HG03039 (cell line): ENCODE data around the gene ATAD3C.
"Not testable (repeated sequence)": the region's sequence is repeated elsewhere in the genome, so short reads cannot be mapped to it uniquely, and the experiment has no call there.

Source experiments
- ATAC-seq: cut with Tn5 transposase; IDR thresholded peaks from one replicate; pipeline ENCODE4 v1.9.1; 2021; ENCODE audit warnings: mild to moderate bottlenecking, moderate library complexity; ENCODE audit not compliant: unreplicated experiment

Gene ATAD3C

DNA sequence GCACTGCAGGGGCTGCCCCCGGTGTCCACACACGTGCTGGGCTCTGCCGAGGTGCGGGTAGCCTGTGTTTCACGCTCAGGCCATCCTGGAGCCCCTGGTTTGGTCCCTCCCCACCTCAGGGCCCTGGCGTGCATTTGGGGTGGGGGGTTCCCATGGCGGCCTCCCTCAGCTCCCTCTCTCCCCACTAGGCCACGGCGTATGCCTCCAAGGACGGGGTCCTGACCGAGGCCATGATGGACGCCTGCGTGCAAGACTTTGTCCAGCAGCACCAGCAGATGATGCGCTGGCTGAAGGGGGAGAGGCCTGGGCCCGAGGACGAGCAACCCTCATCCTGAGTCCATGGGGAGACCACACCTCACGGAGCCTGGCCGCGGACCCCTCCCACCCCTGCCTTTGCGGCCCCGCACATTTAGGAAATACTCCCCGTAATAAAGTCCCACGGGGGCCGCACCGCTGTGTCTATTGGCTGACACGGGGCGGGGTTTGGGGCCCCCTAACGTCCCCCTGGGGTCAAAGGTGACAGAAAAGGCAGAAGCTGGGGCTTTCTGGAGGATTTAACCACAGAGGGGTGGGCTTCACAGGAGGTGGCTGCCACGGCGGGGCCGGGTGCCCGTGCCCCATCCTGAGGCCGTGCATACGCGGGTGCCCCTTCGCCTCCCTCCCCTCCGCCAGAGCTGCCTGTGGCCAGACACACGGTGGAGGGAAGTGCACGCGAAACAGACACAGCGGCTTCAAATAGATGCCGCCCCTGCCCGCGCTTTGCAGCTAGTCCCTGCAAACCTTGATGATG, 18.9 kb downstream of the ATAD3C start:
- not testable (repeated sequence) for ATAC-seq

DNA sequence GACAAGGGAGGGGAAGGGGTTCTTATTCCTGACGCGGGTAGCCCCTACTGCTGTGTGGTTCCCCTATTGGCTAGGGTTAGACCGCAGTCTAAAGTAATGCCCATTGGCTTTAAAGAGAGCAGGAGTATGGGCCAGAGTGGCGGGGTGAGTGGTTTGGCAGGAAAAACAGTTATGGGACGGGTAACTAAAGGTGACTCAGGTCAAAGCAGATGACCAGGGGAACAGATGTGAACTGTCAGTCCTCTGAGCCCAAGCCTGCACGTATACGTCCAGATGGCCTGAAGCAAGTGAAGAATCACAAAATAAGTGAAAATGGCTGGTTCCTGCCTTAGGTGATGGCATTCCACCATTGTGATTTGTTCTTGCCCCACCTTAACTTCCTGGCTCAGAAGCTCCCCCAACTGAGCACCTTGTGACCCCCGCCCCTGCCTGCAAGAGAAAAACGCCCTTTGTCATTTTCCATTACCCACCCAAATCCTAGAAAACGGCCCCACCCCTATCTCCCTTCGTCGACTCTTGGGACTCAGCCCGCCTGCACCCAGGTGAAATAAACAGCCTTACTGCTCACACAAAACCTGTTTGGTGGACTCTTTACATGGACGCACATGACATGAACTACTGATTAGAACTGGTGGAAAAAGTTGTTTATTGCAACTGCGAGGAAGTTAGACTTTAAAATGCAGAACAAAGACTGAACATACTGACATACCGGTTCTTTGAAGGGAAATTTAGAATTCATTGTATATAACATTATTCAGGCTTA, 21.3 kb downstream of the ATAD3C start:
- no peak for ATAC-seq

- ATAC-seq = peak; percentile 72
These were observed 22.0 kb downstream of the ATAD3C start, which contains the start of gene ATAD3B for GRCh38 chr1:1471389-1472052. Gene ATAD3B (plus strand): TSS chr1:1471765. CDS start chr1:1471885, 120 bp downstream.

DNA sequence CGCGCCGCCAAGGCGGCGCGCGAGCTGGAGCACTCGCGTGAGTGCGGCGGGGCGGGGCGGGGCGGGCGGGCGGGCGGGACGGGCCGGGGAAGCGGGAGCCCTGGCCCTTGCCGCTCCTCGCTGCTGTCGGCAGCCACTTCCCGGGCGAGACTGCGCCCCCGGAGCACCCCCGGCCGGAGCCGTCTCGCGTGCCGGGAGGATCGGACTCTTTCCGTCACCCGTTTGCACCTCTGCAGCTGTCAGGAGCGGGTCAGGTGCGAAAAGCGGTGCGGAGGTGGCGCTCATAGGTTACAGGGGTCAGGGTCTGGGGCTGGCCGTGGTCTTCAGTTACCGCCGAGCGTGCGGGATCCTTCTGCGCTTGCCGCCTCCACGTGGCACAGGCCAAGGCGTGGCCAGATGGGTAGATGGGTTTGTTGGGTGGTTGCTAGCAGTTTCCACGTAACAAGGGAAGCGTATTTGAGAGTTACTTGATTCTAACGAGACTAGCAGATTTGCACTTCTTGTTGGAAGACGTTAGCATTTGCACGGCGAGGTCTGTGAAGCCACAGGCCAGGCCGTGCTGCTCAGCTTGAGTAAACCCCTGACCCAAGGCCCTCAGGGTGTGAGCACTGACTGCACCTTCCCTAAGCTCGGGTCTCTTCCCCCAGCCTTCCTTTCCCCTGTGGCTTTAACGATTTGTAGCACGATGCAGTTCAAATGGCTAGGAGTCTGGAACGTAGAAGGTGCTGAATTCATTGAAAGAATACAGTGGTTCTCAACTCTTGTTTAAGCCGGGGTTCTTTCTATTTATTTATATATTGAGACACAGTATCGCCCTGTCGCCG, 22.8 kb downstream of the ATAD3C start:
- ATAC-seq = not testable (repeated sequence)

DNA sequence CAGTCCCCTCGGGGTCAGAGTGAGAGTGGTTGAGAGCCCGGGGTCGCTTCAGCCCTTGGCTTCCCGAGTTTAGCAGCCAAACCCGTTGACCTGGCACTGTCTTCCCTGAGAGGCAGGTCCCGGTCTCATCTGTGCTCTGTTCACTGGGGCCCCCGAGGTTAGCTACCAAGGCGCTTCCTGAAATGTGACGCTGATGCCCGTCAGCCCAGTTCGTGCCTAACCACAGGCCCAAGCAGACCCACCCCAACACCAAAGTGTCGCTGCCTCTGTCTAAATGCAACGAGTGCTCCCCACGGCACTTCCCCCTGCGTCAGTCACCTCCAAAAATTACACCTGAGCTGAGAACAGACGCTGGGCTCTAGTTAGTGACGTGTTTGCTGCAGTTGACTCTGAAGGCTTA, 26.5 kb downstream of the ATAD3C start:
- ATAC-seq = not testable (repeated sequence)

DNA sequence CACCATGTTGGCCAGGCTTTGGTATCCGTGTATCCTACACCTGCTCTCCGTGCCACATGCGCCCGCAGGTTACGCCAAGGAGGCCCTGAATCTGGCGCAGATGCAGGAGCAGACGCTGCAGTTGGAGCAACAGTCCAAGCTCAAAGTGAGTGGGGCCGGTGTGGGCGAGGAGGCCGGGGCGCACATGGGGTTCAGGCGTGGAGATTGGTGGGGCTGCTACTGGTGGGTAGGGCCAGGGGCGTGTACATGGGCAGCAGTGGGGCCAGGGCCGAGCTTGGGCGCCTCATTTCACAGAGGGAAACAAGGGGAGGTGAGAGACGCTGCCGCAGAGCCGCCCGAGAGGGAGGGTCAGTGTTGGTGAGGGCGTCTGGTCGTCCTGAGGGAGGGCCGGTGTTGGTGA, 27.7 kb downstream of the ATAD3C start:
- ATAC-seq = no peak

GRCh38 chr1:1479547-1480487, 30.3 kb downstream of the ATAD3C start:
- ATAC-seq = no peak

GRCh38 chr1:1480488-1480867, 31.0 kb downstream of the ATAD3C start:
- not testable (repeated sequence) for ATAC-seq

DNA sequence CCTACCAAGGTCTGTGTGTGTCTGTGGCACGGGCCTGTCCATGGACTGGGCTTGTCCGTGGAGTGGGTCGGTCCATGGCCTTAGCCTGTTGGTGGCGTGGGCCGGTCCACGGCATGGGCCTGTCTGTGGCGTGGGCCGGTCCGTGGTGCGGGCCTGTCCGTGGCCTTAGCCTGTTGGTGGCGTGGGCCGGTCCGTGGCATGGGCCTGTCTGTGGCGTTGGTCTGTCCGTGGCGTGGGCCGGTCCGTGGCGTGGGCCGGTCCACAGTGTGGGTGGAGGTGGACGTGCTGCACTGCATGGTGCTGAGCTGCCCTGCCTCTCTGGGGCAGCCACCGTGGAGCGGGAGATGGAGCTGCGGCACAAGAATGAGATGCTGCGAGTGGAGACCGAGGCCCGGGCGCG, 32.3 kb downstream of the ATAD3C start:
- not testable (repeated sequence) for ATAC-seq

GRCh38 chr1:1482856-1483255, 33.4 kb downstream of the ATAD3C start:
- ATAC-seq = no peak

- no peak for ATAC-seq
These were observed 34.2 kb downstream of the ATAD3C start for GRCh38 chr1:1483714-1484113.

DNA sequence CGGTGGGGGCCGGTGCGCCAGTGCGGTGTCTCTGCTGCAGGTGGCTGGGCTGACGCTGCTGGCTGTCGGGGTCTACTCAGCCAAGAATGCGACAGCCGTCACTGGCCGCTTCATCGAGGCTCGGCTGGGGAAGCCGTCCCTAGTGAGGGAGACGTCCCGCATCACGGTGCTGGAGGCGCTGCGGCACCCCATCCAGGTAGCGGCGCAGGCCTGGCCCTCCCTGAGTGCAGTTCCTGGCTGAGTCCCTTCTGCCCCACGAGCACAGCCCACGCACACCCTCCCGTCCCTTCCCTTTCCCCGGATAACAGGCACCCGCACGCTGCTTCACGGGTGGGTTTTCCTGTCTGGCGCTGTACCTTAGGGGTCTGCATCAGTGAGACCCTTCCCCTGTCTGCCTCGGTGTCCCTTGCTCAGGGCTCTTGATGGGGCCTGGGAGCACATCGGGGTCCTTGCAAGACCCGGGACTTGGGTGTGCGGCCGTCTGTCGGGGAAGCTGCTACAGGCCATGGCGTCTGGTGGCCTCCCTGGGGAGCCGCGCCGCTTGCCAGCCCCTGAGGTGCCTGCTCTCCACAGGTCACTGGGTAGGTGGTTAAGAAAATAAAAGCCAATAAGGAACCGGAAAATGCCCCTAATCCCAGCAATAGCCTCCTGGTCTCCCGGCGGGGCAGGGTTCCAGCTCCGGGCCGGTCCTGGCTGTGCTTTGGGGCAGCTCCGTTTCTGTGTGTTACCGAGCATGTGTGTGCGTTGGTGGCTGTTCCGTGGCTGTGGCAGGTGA, 35.7 kb downstream of the ATAD3C start:
- ATAC-seq = not testable (repeated sequence)

GRCh38 chr1:1485755-1486317, 36.3 kb downstream of the ATAD3C start:
- ATAC-seq = not testable (repeated sequence)

- no peak for ATAC-seq
These were observed 38.2 kb downstream of the ATAD3C start for GRCh38 chr1:1487701-1488100.

GRCh38 chr1:1489231-1489630, 39.7 kb downstream of the ATAD3C start:
- ATAC-seq = no peak

- ATAC-seq = no peak
These were observed 40.4 kb downstream of the ATAD3C start for GRCh38 chr1:1489861-1490260.

DNA sequence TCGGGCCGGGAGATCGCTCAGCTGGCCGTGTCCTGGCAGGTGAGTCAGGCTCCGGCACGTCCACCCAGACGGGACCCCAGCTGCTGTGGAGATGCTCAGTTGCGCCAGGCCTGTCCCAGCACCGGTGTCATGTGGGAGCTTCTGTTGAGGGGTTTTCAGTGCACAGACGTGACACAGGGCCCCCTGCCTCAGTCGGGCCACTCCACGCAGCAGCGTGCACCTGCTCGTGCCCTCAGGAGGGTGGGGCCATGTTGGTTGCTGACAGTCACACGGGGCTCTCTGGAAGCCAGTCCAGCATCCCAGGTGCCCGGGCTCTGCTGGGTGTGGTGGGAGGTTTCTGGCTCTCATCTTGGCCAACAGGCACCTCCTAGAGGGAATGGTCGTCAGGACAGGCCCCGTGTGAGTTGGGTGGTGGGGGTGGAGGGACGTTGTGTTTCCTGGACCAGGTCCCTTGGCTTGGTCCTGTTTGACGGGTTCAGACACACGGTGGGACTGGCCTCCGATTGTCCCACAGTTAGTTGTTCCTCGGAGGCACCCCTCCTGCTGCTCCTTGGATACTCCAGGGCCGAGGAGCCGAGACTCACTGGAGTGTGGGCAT, 41.2 kb downstream of the ATAD3C start:
- no peak for ATAC-seq

- ATAC-seq = no peak
These were observed 42.1 kb downstream of the ATAD3C start for GRCh38 chr1:1491601-1492000.
